ENCODE results near the gene CNTNAP2.

Gene CNTNAP2

DNA sequence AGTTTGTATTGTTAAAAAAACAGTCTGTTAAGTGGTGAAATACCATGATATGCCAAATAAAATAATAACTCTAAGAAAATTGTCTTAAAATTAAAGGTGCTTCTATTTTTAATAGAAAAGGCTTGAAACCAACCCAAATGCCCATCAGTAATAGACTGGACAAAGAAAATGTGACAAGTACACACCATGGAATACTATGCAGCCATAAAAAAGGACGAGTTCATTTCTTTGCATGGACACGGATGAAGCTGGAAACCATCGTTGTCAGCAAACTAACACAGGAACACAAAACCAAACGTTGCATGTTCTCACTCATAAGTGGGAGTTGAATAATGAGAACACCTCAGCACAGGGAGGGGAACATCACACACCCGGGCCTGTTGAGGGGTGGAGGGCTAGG lies 7.1 kb downstream of the CNTNAP2 start:
- no peak overlapping the region for H3K27ac ChIP-seq (ENCODE audit: low read length)
- H3K4me2 ChIP-seq (ENCODE audit: insufficient read depth, low read length): no peak overlapping the region
- no peaks in the 10 kb centered on the region for H3K36me3 ChIP-seq (ENCODE audit: insufficient read depth, low read length)
- DNase-seq (no peak), ATAC-seq (ENCODE audit: insufficient read depth, low read depth) (no peak)
- no peaks in the 10 kb centered on the region for H3K9me3 ChIP-seq (ENCODE audit: insufficient read depth, low read length, severe bottlenecking)
- H4K20me1 ChIP-seq (ENCODE audit: insufficient read depth, low read length): no peaks in the 10 kb centered on the region
- TF ChIP-seq EZH2 (IDR thresholded peaks at IDR 0.05; ENCODE audit: borderline replicate concordance, low read depth, low read length, severe bottlenecking): no peak
- TF ChIP-seq, protein P1, sequence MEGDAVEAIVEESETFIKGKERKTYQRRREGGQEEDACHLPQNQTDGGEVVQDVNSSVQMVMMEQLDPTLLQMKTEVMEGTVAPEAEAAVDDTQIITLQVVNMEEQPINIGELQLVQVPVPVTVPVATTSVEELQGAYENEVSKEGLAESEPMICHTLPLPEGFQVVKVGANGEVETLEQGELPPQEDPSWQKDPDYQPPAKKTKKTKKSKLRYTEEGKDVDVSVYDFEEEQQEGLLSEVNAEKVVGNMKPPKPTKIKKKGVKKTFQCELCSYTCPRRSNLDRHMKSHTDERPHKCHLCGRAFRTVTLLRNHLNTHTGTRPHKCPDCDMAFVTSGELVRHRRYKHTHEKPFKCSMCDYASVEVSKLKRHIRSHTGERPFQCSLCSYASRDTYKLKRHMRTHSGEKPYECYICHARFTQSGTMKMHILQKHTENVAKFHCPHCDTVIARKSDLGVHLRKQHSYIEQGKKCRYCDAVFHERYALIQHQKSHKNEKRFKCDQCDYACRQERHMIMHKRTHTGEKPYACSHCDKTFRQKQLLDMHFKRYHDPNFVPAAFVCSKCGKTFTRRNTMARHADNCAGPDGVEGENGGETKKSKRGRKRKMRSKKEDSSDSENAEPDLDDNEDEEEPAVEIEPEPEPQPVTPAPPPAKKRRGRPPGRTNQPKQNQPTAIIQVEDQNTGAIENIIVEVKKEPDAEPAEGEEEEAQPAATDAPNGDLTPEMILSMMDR (IDR thresholded peaks at IDR 0.05; ENCODE audit: borderline replicate concordance, extremely low read depth, low read length, poor library complexity, severe bottlenecking): no peak
- H3K4me3 ChIP-seq (ENCODE audit: low read depth in 1 of 2, low read length in 2 of 2): no peak overlapping the region
- no peaks in the 10 kb centered on the region for H3K27me3 ChIP-seq (ENCODE audit: insufficient read depth, low read length, poor library complexity)
- no peak overlapping the region for H3K9ac ChIP-seq (ENCODE audit: low read depth, low read length)
- no peak overlapping the region for H2AFZ ChIP-seq (ENCODE audit: low read depth, low read length)
- H3K79me2 ChIP-seq (ENCODE audit: insufficient read depth, low read length): no peaks in the 10 kb centered on the region
- H3K4me1 ChIP-seq (ENCODE audit: insufficient read depth, low read length): no peaks in the 10 kb centered on the region

DNA sequence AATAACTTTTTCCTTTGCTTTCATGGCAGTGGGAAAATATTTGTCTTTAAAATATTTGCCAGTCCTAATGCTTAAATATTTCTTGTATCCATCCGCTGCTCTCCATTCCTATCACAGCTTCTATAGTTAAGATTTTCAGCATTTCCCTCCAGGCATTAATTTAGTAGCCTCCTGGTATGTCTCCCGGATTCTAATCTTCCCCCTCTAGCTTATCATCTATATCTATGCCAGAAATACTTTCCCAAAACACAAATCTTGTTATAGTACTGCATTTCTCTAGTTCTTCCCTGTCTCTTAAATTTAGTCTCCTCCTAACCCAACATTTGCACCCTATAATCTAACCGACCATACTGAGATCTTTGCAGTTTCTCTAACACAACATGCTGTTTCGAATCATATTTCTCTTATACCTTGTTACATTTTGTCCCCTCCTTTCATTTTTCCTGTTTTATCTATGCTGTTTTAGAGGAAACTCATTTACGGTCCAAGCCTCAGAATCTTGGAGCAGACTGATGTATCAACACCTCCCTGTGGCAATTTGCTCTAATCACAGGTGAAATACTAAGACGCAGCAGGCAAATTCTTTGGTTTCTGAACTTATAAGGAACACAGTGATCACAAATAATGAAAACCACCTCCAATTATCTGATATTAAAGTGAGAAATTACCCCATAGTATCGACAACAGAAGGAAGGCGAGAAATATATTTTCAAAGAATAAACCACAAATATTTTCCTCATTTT lies 10.3 kb downstream of the CNTNAP2 start:
- Histone ChIP-seq H3K4me2 (ENCODE audit: insufficient read depth, low read length) (no peak overlapping the region), H3K27me3 (ENCODE audit: insufficient read depth, low read length, poor library complexity) (no peaks in the 10 kb centered on the region), H4K20me1 (ENCODE audit: insufficient read depth, low read length) (no peaks in the 10 kb centered on the region), H3K36me3 (ENCODE audit: insufficient read depth, low read length) (no peaks in the 10 kb centered on the region), H3K9me3 (ENCODE audit: insufficient read depth, low read length, severe bottlenecking) (no peaks in the 10 kb centered on the region), H3K79me2 (ENCODE audit: insufficient read depth, low read length) (no peaks in the 10 kb centered on the region), H2AFZ (ENCODE audit: low read depth, low read length) (no peak overlapping the region), H3K9ac (ENCODE audit: low read depth, low read length) (no peak overlapping the region), H3K4me1 (ENCODE audit: insufficient read depth, low read length) (no peaks in the 10 kb centered on the region), H3K27ac (ENCODE audit: low read length) (no peak overlapping the region), H3K4me3 (ENCODE audit: low read depth in 1 of 2, low read length in 2 of 2) (no peak overlapping the region)
- no peak for DNase-seq
- TF ChIP-seq, protein P1 (IDR thresholded peaks at IDR 0.05; ENCODE audit: borderline replicate concordance, extremely low read depth, low read length, poor library complexity, severe bottlenecking): no peak
- no peak for TF ChIP-seq EZH2 (IDR thresholded peaks at IDR 0.05; ENCODE audit: borderline replicate concordance, low read depth, low read length, severe bottlenecking)
- ATAC-seq (ENCODE audit: insufficient read depth, low read depth): no peak

DNA sequence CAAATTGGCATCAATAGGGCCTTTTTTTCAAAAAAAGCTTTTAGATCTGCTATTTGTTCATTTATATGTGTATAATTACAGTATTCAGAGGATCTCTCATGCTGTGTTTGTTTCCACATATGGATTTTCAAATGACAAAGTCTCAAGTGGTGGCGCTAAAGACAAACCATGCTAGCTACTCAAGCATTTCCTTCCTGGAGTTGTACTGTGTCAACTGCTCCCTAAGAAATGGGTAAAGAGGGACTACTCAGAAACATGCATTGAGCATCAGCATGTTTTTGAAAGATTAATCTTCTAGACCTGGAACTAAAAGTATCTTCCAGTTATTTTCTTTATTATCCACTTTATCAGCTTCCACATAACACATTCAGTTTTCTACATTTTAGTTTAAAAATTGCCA lies 12.7 kb downstream of the CNTNAP2 start:
- Histone ChIP-seq H4K20me1 (ENCODE audit: insufficient read depth, low read length) (no peaks in the 10 kb centered on the region), H3K9ac (ENCODE audit: low read depth, low read length) (no peak overlapping the region), H3K79me2 (ENCODE audit: insufficient read depth, low read length) (no peaks in the 10 kb centered on the region), H3K27ac (ENCODE audit: low read length) (no peak overlapping the region), H3K27me3 (ENCODE audit: insufficient read depth, low read length, poor library complexity) (no peaks in the 10 kb centered on the region), H3K4me3 (ENCODE audit: low read depth in 1 of 2, low read length in 2 of 2) (no peak overlapping the region), H3K9me3 (ENCODE audit: insufficient read depth, low read length, severe bottlenecking) (no peaks in the 10 kb centered on the region), H3K4me2 (ENCODE audit: insufficient read depth, low read length) (no peak overlapping the region), H2AFZ (ENCODE audit: low read depth, low read length) (no peak overlapping the region), H3K4me1 (ENCODE audit: insufficient read depth, low read length) (no peaks in the 10 kb centered on the region), H3K36me3 (ENCODE audit: insufficient read depth, low read length) (no peaks in the 10 kb centered on the region)
- TF ChIP-seq, protein P1 (IDR thresholded peaks at IDR 0.05; ENCODE audit: borderline replicate concordance, extremely low read depth, low read length, poor library complexity, severe bottlenecking): no peak
- no peak for TF ChIP-seq EZH2 (IDR thresholded peaks at IDR 0.05; ENCODE audit: borderline replicate concordance, low read depth, low read length, severe bottlenecking)
- ATAC-seq (ENCODE audit: insufficient read depth, low read depth) (no peak), DNase-seq (no peak)
